HepG2 (cell line): ENCODE measurements around the gene FAM193A. TPM values are rescaled to one million over a fixed set of nuclear protein-coding genes. Genes with fewer than 3 reads are reported as not detected.

Experiments used
- ATAC-seq: fragments of 200-7000 bp; cut with Tn5 transposase; 3 replicates; pipeline ENCODE4 v1.9.1; 2020; ENCODE audit warnings: mild to moderate bottlenecking, moderate library complexity
- BruUV-seq: library from RNA; stranded (reverse); fragments of 400-500 nt; replicated peaks from 2 replicates; lab custom pipeline; 2021; lab: Mats Ljungman, UMichigan
- CTCF ChIA-PET: fragments of 300-600 bp; formaldehyde crosslinking; extraction: SDS; loops from one replicate; lab custom pipeline; 2021; ENCODE audit warnings: low total read pairs, inconsistent platforms, low intra/inter-chr PET ratio; lab: Yijun Ruan, JAX
- POLR2A ChIA-PET: fragments of 350-600 bp; sonication (Branson Sonifier 250); formaldehyde crosslinking; loops from one replicate; lab custom pipeline; 2020; ENCODE audit warnings: antibody characterized with exemption, inconsistent platforms; lab: Yijun Ruan, JAX
- DNase-seq: peaks from one replicate; pipeline ENCODE4 v3.0.0-alpha.2; 2015; ENCODE audit warnings: low spot score
- FAIRE-seq: peaks from 3 replicates; lab custom pipeline; 2011; peaks lifted over from hg19 to GRCh38; lab: Jason Lieb, UNC
- H2AFZ ChIP-seq: one replicate; pipeline ENCODE4 v1.6.1; 2011; ENCODE audit warnings: low read length, inconsistent platforms
- H3K27ac ChIP-seq: fragments of 300-600 bp; 3 replicates; pipeline ENCODE4 v1.8.0; 2011; ENCODE audit warnings: mixed run types, mild to moderate bottlenecking, mixed read lengths, low read length, inconsistent platforms; ENCODE audit not compliant: insufficient read depth; ENCODE audit errors: extremely low read length
- H3K27me3 ChIP-seq, 2 experiments: fragments of 200-600 bp in 1 of 2; 2 replicates in 1 of 2; 3 replicates in 1 of 2; pipeline versions ENCODE4 v1.6.0 to v1.8.0; 2011; ENCODE audit warnings: low read length in 2 of 2, mild to moderate bottlenecking in 2 of 2, moderate library complexity in 2 of 2, inconsistent platforms in 1 of 2; ENCODE audit not compliant: insufficient read depth in 2 of 2, control insufficient read depth in 1 of 2
- H3K36me3 ChIP-seq, 2 experiments: fragments of 200-600 bp in 1 of 2; replicated peaks in 1 of 2; 2 replicates in 1 of 2; 3 replicates in 1 of 2; pipeline versions ENCODE4 v1.5.1 to v1.8.0; 2011; ENCODE audit warnings: low read length in 2 of 2, inconsistent platforms in 1 of 2; ENCODE audit not compliant: insufficient read depth in 2 of 2, control insufficient read depth in 1 of 2
- H3K4me1 ChIP-seq: 2 replicates; pipeline ENCODE4 v1.5.1; 2012; ENCODE audit warnings: low read length, inconsistent platforms; ENCODE audit not compliant: insufficient read depth
- H3K4me2 ChIP-seq: 2 replicates; pipeline ENCODE4 v1.6.0; 2011; ENCODE audit warnings: low read depth, low read length, inconsistent platforms
- H3K4me3 ChIP-seq, 3 experiments: fragments of 200-600 bp in 1 of 3; sonication (generic), shearing (Covaris generic) in 1 of 3; replicated peaks in 1 of 3; 2 replicates each; pipeline ENCODE4 v1.5.1; 2011 to 2016; ENCODE audit warnings: low read length in 3 of 3, inconsistent platforms in 2 of 3, low read depth in 2 of 3, mild to moderate bottlenecking in 2 of 3, control low read depth in 1 of 3, mixed read lengths in 1 of 3; ENCODE audit not compliant: insufficient read depth in 1 of 3
- H3K79me2 ChIP-seq: one replicate; pipeline ENCODE4 v1.6.1; 2011; ENCODE audit warnings: low read length, inconsistent platforms; ENCODE audit not compliant: insufficient read depth
- H3K9ac ChIP-seq: 2 replicates; pipeline ENCODE4 v1.6.0; 2011; ENCODE audit warnings: mild to moderate bottlenecking, low read depth, low read length, inconsistent platforms; ENCODE audit not compliant: insufficient read depth
- H3K9me3 ChIP-seq: 2 replicates; pipeline ENCODE4 v1.5.1; 2012; ENCODE audit warnings: mild to moderate bottlenecking, low read length
- H4K20me1 ChIP-seq: 2 replicates; pipeline ENCODE4 v1.6.0; 2011; ENCODE audit warnings: inconsistent platforms, mild to moderate bottlenecking, low read length, moderate library complexity; ENCODE audit not compliant: insufficient read depth
- CENPT ChIP-seq: sonication (generic); formaldehyde crosslinking; IDR thresholded peaks from 2 replicates; pipeline ENCODE4 v1.8.0; 2022; ENCODE audit warnings: low read depth, mild to moderate bottlenecking, moderate library complexity, missing genetic modification reagents
- HDAC2 ChIP-seq: sonication (generic); formaldehyde crosslinking; IDR thresholded peaks from 2 replicates; pipeline ENCODE4 v1.4.0; 2020; ENCODE audit warnings: missing genetic modification reagents
- HIVEP1 ChIP-seq: sonication (generic); formaldehyde crosslinking; IDR thresholded peaks from 2 replicates; pipeline ENCODE4 v1.4.0; 2020; ENCODE audit warnings: mild to moderate bottlenecking, missing genetic modification reagents
- KAT7 ChIP-seq: IDR thresholded peaks from 2 replicates; pipeline ENCODE4 v1.6.1; 2018; ENCODE audit warnings: borderline replicate concordance, missing compliant biosample characterization
- MEIS1 ChIP-seq: sonication (generic); formaldehyde crosslinking; IDR thresholded peaks from 2 replicates; pipeline ENCODE4 v1.9.0; 2021; ENCODE audit warnings: mild to moderate bottlenecking, missing genetic modification reagents, moderate library complexity, borderline replicate concordance
- NFIB ChIP-seq: sonication (generic); formaldehyde crosslinking; IDR thresholded peaks from 2 replicates; pipeline ENCODE4 v1.9.0; 2021; ENCODE audit warnings: missing genetic modification reagents, mild to moderate bottlenecking, borderline replicate concordance
- RCOR2 ChIP-seq: IDR thresholded peaks from 2 replicates; pipeline ENCODE4 v1.6.1; 2016; ENCODE audit warnings: missing biosample characterization, missing genetic modification reagents
- REPIN1 ChIP-seq: sonication (generic); formaldehyde crosslinking; IDR thresholded peaks from 2 replicates; pipeline ENCODE4 v1.8.0; 2022; ENCODE audit warnings: missing genetic modification reagents, low read depth, mild to moderate bottlenecking, borderline replicate concordance
- RFX1 ChIP-seq: fragments of 450-650 bp; IDR thresholded peaks from 2 replicates; pipeline ENCODE4 v1.6.1; 2017
- ZNF263 ChIP-seq: sonication (generic); formaldehyde crosslinking; IDR thresholded peaks from 2 replicates; pipeline ENCODE4 v1.4.0; 2020; ENCODE audit warnings: missing genetic modification reagents
- ZNF546 ChIP-seq: sonication (generic); formaldehyde crosslinking; conservative IDR thresholded peaks from 2 replicates; pipeline ENCODE4 v1.8.1; 2023; ENCODE audit warnings: mild to moderate bottlenecking, missing genetic modification reagents
- ZNF720 ChIP-seq: sonication (generic); formaldehyde crosslinking; IDR thresholded peaks from 2 replicates; pipeline ENCODE4 v1.4.0; 2020; ENCODE audit warnings: missing genetic modification reagents
- ZNF776 ChIP-seq: sonication (generic); formaldehyde crosslinking; IDR thresholded peaks from 2 replicates; pipeline ENCODE4 v1.4.0; 2020; ENCODE audit warnings: mild to moderate bottlenecking, missing genetic modification reagents
- WGBS: methylation state at CpG from one replicate; pipeline ENCODE4 v1.1.6; 2017; ENCODE audit warnings: low lambda C conversion rate; 5-methylcytosine and 5-hydroxymethylcytosine counted together
- in situ Hi-C: cut with HindIII; loops from 2 replicates; pipeline ENCODE4 v1.10.0; 2017; ENCODE audit warnings: low pct_unique_long_range_greater_than_20kb; ENCODE audit not compliant: extremely low pct_ligation_motif_present
- intact Hi-C: fragments of 100-400 bp; cut with micrococcal nuclease; formaldehyde crosslinking; loops from one replicate; pipeline ENCODE4 v1.10.0; 2022; ENCODE audit not compliant: unreplicated experiment
- polyA plus RNA-seq, 8 experiments: library from polyadenylated mRNA; depleted of rRNA in 3 of 8; stranded (reverse) in 7 of 8; unstranded in 1 of 8; fragments of >200 nt; fragmentation: Illumina TruSeq in 4 of 8; extraction: Trizol in 4 of 8; gene quantifications; 2 replicates each; pipeline versions ENCODE4 v1.2.1 to v1.2.3, GENCODE V29; 2011 to 2016; ENCODE audit warnings: low read depth in 4 of 8, missing spikeins in 1 of 8, mixed read lengths in 1 of 8; ENCODE audit not compliant: insufficient read depth in 1 of 8
- total RNA-seq, 5 experiments: library from RNA; depleted of rRNA; stranded (reverse); fragments of >200 nt; fragmentation: Illumina TruSeq; extraction: Trizol; gene quantifications; 2 replicates each; pipeline ENCODE4 v1.2.3, GENCODE V29; 2016; ENCODE audit warnings: low read depth in 1 of 5
- TF ChIP-seq, protein P1 (sequence below): sonication (generic); formaldehyde crosslinking; IDR thresholded peaks from 2 replicates; pipeline ENCODE4 v1.8.1; 2023; ENCODE audit warnings: mild to moderate bottlenecking, inconsistent platforms, moderate library complexity, missing genetic modification reagents, borderline replicate concordance
- TF ChIP-seq, protein P2 (sequence below): sonication (generic); formaldehyde crosslinking; IDR thresholded peaks from 2 replicates; pipeline ENCODE4 v1.8.1; 2023; ENCODE audit warnings: mild to moderate bottlenecking, missing genetic modification reagents

FAM193A gene
- total and polyA plus RNA-seq, 2 of the 13 experiments (the other 11 are each of a cell fraction or from before 2014, with no cell fraction given) = 5.7 to 8.7 TPM

DNA sequence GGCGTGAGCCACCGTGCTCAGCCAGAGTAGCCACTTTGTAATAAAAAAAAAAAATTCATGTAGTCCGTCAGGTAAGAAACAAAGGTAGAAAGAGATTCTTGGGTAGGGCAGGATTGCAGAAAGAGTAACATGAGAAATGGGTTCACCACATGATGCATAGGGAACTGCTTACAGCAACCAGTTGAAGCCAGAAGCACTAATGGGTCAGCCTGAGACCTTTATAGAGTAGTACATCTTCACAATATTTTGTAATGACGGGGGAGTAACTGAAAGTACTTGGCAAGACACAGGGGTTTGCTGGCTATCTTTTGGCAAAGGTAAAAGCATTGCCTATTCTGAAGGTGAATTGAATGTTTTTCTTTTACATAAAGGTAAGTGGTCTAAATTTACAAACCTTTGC is 29.1 kb downstream of the FAM193A start (continued):
- TF ChIP-seq NFIB (CRISPR knock-in tag) = no peak
- TF ChIP-seq CENPT (CRISPR knock-in tag) = no peak
- TF ChIP-seq ZNF720 = no peak
- no peak for TF ChIP-seq REPIN1 (CRISPR knock-in tag)

DNA sequence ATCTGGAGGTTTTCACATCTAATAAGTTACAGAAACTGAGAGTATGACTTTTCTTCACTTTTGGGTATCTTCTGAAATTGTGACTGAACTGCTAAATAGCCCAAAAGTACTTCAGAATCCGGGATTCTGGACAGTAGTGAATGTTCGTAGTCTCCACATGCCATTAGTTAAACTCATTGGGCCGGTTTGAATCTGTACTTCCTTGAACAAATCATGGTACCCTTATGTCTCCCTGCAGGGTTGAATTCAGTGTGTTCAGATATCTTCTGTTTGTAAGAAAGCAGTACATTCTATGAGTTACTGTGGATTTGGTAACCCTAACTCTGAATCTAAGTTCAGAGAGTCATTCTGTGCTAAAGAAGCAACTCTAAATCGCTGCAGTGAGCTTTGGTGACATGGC is 33.6 kb downstream of the FAM193A start:
- Histone ChIP-seq H3K79me2 (peaks cover 94% of the 10 kb centered on the region), H3K9me3 (no peaks in the 10 kb centered on the region), H3K36me3 (peaks cover 5 to 7% of the 10 kb centered on the region in 2 experiments; a peak in 2 of 5 replicates), H3K27me3 (no peaks in the 10 kb centered on the region), H2AFZ (no peak overlapping the region), H3K4me3 (no peak overlapping the region), H3K27ac (no peak overlapping the region), H3K9ac (no peak overlapping the region), H3K4me1 (peaks cover 36% of the 10 kb centered on the region), H4K20me1 (peaks cover 43% of the 10 kb centered on the region), H3K4me2 (no peak overlapping the region)
- CTCF ChIA-PET = no interaction called here
- no TSS peak for BruUV-seq
- in situ Hi-C loops (no loop called here), intact Hi-C loops (no loop called here)
- DNase-seq = no peak
- WGBS = 96% methylated on average over 4 of the region's 4 CpGs
- POLR2A ChIA-PET = no interaction called here
- FAIRE-seq = no peak
- no peak for TF ChIP-seq HDAC2 (CRISPR knock-in tag)
- TF ChIP-seq ZNF776 (CRISPR knock-in tag) = no peak
- TF ChIP-seq ZNF263 = no peak
- TF ChIP-seq, protein P1, sequence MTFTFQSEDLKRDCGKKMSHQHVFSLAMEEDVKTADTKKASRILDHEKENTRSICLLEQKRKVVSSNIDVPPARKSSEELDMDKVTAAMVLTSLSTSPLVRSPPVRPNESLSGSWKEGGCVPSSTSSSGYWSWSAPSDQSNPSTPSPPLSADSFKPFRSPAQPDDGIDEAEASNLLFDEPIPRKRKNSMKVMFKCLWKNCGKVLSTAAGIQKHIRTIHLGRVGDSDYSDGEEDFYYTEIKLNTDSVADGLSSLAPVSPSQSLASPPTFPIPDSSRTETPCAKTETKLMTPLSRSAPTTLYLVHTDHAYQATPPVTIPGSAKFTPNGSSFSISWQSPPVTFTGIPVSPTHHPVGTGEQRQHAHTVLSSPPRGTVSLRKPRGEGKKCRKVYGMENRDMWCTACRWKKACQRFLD (CRISPR knock-in tag) = no peak
- TF ChIP-seq RFX1 = no peak
- TF ChIP-seq MEIS1 (CRISPR knock-in tag) = no peak
- TF ChIP-seq RCOR2 = no peak
- no peak for TF ChIP-seq KAT7
- no peak for TF ChIP-seq ZNF546 (CRISPR knock-in tag)
- no peak for TF ChIP-seq HIVEP1
- TF ChIP-seq, protein P2, sequence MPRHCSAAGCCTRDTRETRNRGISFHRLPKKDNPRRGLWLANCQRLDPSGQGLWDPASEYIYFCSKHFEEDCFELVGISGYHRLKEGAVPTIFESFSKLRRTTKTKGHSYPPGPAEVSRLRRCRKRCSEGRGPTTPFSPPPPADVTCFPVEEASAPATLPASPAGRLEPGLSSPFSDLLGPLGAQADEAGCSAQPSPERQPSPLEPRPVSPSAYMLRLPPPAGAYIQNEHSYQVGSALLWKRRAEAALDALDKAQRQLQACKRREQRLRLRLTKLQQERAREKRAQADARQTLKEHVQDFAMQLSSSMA (CRISPR knock-in tag) = no peak
- ATAC-seq = no peak
